Keratinocyte (primary cell): ENCODE results near the gene PFKFB3. TPM values are rescaled to one million over a fixed set of nuclear protein-coding genes. Genes with fewer than 3 reads are reported as not detected.

Source experiments
- DNase-seq: peaks from one replicate; pipeline ENCODE4 v3.0.0-alpha.2; 2011; ENCODE audit warnings: low read depth, missing footprints, low spot score
- FAIRE-seq: peaks from 2 replicates; lab custom pipeline; 2011; peaks lifted over from hg19 to GRCh38; lab: Jason Lieb, UNC
- H2AFZ ChIP-seq: 2 replicates; pipeline ENCODE4 v1.6.0; 2012; ENCODE audit warnings: low read length, control low read depth, inconsistent platforms; ENCODE audit not compliant: control insufficient read depth
- H3K27ac ChIP-seq: 2 replicates; pipeline ENCODE4 v1.5.1; 2011; ENCODE audit warnings: low read length; ENCODE audit not compliant: control insufficient read depth, insufficient read depth
- H3K27me3 ChIP-seq: 3 replicates; pipeline ENCODE4 v1.6.0; 2011; ENCODE audit warnings: low read length; ENCODE audit not compliant: control insufficient read depth, insufficient read depth; ENCODE audit errors: extremely low read depth
- H3K36me3 ChIP-seq, 2 experiments: 2 replicates in 1 of 2; 3 replicates in 1 of 2; pipeline ENCODE4 v1.5.1; 2011; ENCODE audit warnings: low read length in 2 of 2, mild to moderate bottlenecking in 1 of 2; ENCODE audit not compliant: control insufficient read depth in 2 of 2, insufficient read depth in 2 of 2; ENCODE audit errors: extremely low read depth in 1 of 2
- H3K4me1 ChIP-seq: 3 replicates; pipeline ENCODE4 v1.5.1; 2011; ENCODE audit warnings: low read length; ENCODE audit not compliant: control insufficient read depth, insufficient read depth; ENCODE audit errors: extremely low read depth
- H3K4me2 ChIP-seq: 3 replicates; pipeline ENCODE4 v1.6.0; 2011; ENCODE audit warnings: low read depth, low read length; ENCODE audit not compliant: control insufficient read depth, insufficient read depth; ENCODE audit errors: extremely low read depth
- H3K4me3 ChIP-seq, 3 experiments: fragments of 200-600 bp in 1 of 3; sonication (generic) in 1 of 3; 2 replicates in 2 of 3; 3 replicates in 1 of 3; pipeline ENCODE4 v1.5.1; 2011 to 2016; ENCODE audit warnings: low read length in 3 of 3, mild to moderate bottlenecking in 3 of 3, control low read depth in 2 of 3, inconsistent platforms in 1 of 3, low read depth in 1 of 3, mixed read lengths in 1 of 3, mixed run types in 1 of 3, moderate library complexity in 1 of 3; ENCODE audit not compliant: control insufficient read depth in 2 of 3, insufficient read depth in 2 of 3; ENCODE audit errors: extremely low read depth in 1 of 3
- H3K79me2 ChIP-seq: 2 replicates; pipeline ENCODE4 v1.6.0; 2012; ENCODE audit warnings: low read length; ENCODE audit not compliant: control insufficient read depth, insufficient read depth
- H3K9ac ChIP-seq: 3 replicates; pipeline ENCODE4 v1.6.0; 2011; ENCODE audit warnings: low read length; ENCODE audit not compliant: control insufficient read depth, insufficient read depth; ENCODE audit errors: extremely low read depth
- H3K9me1 ChIP-seq: 3 replicates; pipeline ENCODE4 v1.6.0; 2011; ENCODE audit warnings: low read length; ENCODE audit not compliant: control insufficient read depth, insufficient read depth; ENCODE audit errors: extremely low read depth
- H3K9me3 ChIP-seq: 2 replicates; pipeline ENCODE4 v1.5.1; 2012; ENCODE audit warnings: low read depth, low read length; ENCODE audit not compliant: control insufficient read depth
- H4K20me1 ChIP-seq: 3 replicates; pipeline ENCODE4 v1.6.0; 2011; ENCODE audit warnings: low read length; ENCODE audit not compliant: control insufficient read depth, insufficient read depth; ENCODE audit errors: extremely low read depth
- CTCF ChIP-seq, 3 experiments: IDR thresholded peaks in 1 of 3; conservative IDR thresholded peaks in 1 of 3; optimal IDR thresholded peaks in 1 of 3; 2 replicates in 2 of 3; 3 replicates in 1 of 3; pipeline versions ENCODE3 to v1.5.1; 2011; ENCODE audit warnings: low read length in 3 of 3, mild to moderate bottlenecking in 3 of 3, moderate library complexity in 2 of 3, control low read depth in 1 of 3, inconsistent platforms in 1 of 3; ENCODE audit not compliant: insufficient read depth in 2 of 3; ENCODE audit errors: extremely low read depth in 1 of 3
- EZH2 ChIP-seq: IDR thresholded peaks from one replicate; pipeline ENCODE4 v1.6.1; 2012; ENCODE audit warnings: inconsistent platforms, mild to moderate bottlenecking, low read length, moderate library complexity
- dilution Hi-C: fragments of 300-500 bp; cut with MboI; formaldehyde crosslinking; loops from one replicate; pipeline ENCODE4 v1.7.0; 2020; ENCODE audit warnings: low sequenced_read_pairs; ENCODE audit not compliant: extremely low pct_ligation_motif_present
- polyA plus RNA-seq, 5 experiments: library from polyadenylated mRNA; depleted of rRNA in 3 of 5; stranded (reverse) in 3 of 5; stranded (forward) in 1 of 5; unstranded in 1 of 5; fragments of >200 nt; gene quantifications; 1 replicate in 1 of 5; 2 replicates in 3 of 5; 3 replicates in 1 of 5; pipeline versions ENCODE4 v1.2.1 to v1.2.3, GENCODE V29; 2011 to 2012; ENCODE audit warnings: missing spikeins in 2 of 5, low read depth in 1 of 5, low replicate concordance in 1 of 5

The PFKFB3 gene
- polyA plus RNA-seq, 1 donor (not counting 4 experiments of a cell fraction or from before 2014, with no cell fraction given), result 18.6 TPM

GRCh38 chr10:6182454-6183098 is 20.2 kb upstream of the PFKFB3 start:
- dilution Hi-C loops, result no loop called here
- H3K9me1 ChIP-seq, result no peaks in the 10 kb centered on the region

GRCh38 chr10:6185039-6185716 is 17.6 kb upstream of the PFKFB3 start:
- dilution Hi-C loops, result no loop called here
- H2AFZ ChIP-seq, result no peak overlapping the region
- H3K27ac ChIP-seq, result no peak overlapping the region

More at GRCh38 chr10:6182454-6183098, 20.2 kb upstream of the PFKFB3 start:
- Histone ChIP-seq H3K4me1 (peaks cover 2% of the 10 kb centered on the region), H2AFZ (no peak overlapping the region), H3K9ac (no peak overlapping the region), H3K27me3 (no peaks in the 10 kb centered on the region), H3K4me3 (no peak overlapping the region), H3K79me2 (peaks cover 3% of the 10 kb centered on the region), H3K4me2 (no peak overlapping the region), H3K9me3 (no peaks in the 10 kb centered on the region), H3K36me3 (no peaks in the 10 kb centered on the region), H3K27ac (no peak overlapping the region), H4K20me1 (peaks cover 2% of the 10 kb centered on the region)
- TF ChIP-seq CTCF (optimal IDR thresholded peaks at IDR 0.05 in 1 of 3, IDR thresholded peaks at IDR 0.05 in 1 of 3, conservative IDR thresholded peaks at IDR 0.05 in 1 of 3; ENCODE audit: extremely low read depth in 1 of 3, insufficient read depth in 2 of 3, low read length in 3 of 3) (no peak), EZH2 (no peak)
- FAIRE-seq (no peak), DNase-seq (no peak)

More at GRCh38 chr10:6185039-6185716, 17.6 kb upstream of the PFKFB3 start:
- H3K4me1 ChIP-seq, result peaks cover 2% of the 10 kb centered on the region
- H3K9ac ChIP-seq, result no peak overlapping the region
- no peaks in the 10 kb centered on the region for H3K79me2 ChIP-seq
- no peak overlapping the region for H3K4me2 ChIP-seq
- H4K20me1 ChIP-seq, result no peaks in the 10 kb centered on the region
- no peaks in the 10 kb centered on the region for H3K27me3 ChIP-seq
- H3K36me3 ChIP-seq, result no peaks in the 10 kb centered on the region
- H3K9me1 ChIP-seq, result no peaks in the 10 kb centered on the region
- DNase-seq (no peak), FAIRE-seq (no peak)
- no peaks in the 10 kb centered on the region for H3K9me3 ChIP-seq
- TF ChIP-seq CTCF (optimal IDR thresholded peaks at IDR 0.05 in 1 of 3, IDR thresholded peaks at IDR 0.05 in 1 of 3, conservative IDR thresholded peaks at IDR 0.05 in 1 of 3; ENCODE audit: extremely low read depth in 1 of 3, insufficient read depth in 2 of 3, low read length in 3 of 3), result no peak
- H3K4me3 ChIP-seq, result no peak overlapping the region
